ENCODE data around the gene NKRF.

DNA sequence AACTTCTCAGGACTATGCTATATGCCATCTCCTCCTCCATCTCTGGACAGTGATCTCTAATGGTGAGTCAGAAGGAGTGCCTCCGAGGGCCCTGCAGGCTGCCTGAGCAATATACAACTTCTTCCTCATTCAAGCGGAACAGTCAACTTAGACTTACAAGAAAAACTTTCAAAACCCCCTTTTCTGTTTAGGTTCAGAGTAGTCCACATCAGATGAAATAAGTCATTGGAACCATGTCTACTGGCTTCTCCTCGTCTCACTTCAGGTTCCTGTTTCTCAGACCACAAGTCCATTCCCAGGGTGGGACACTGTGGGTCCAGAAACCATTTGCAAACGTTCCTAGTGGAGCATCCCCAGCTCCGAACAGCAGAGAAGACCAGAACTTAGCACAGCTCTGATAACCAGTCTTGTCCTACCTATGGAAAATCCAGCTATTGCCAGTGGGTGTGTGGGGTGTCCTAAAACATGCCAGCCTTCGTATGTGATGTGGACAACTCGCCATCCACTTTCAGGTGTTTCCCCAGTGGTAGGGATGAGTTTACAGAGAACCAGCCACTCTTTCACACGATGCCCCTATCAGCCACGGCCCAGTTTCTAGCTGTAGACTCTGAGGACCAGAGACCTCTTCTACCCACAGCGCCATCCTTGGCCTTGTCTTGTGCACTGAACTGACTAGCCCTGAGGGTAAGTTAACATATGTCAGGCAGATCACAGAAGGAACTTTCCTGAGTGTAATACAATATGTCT lies 32.7 kb upstream of the NKRF start:
- TF ChIP-seq, protein P1, sequence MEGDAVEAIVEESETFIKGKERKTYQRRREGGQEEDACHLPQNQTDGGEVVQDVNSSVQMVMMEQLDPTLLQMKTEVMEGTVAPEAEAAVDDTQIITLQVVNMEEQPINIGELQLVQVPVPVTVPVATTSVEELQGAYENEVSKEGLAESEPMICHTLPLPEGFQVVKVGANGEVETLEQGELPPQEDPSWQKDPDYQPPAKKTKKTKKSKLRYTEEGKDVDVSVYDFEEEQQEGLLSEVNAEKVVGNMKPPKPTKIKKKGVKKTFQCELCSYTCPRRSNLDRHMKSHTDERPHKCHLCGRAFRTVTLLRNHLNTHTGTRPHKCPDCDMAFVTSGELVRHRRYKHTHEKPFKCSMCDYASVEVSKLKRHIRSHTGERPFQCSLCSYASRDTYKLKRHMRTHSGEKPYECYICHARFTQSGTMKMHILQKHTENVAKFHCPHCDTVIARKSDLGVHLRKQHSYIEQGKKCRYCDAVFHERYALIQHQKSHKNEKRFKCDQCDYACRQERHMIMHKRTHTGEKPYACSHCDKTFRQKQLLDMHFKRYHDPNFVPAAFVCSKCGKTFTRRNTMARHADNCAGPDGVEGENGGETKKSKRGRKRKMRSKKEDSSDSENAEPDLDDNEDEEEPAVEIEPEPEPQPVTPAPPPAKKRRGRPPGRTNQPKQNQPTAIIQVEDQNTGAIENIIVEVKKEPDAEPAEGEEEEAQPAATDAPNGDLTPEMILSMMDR (IDR thresholded peaks at IDR 0.05; ENCODE audit: low read depth, low read length, poor library complexity, severe bottlenecking) = no peak
- TF ChIP-seq EZH2phosphoT487 (IDR thresholded peaks at IDR 0.05; ENCODE audit: borderline replicate concordance, low read length) = no peak

Data from DOHH2 (cell line).